T-helper 2 cell treated with Interferon-gamma antibody and Interleukin-4, amounts not matched to agents 100 ng/mL and 5 ng/mL, for 36 hours (primary cell): Measurements from ENCODE around the gene C1orf105. TPM values are rescaled to one million over a fixed set of nuclear protein-coding genes. Genes with fewer than 3 reads are reported as not detected.
"Not testable (repeated sequence)": the region's sequence is repeated elsewhere in the genome, so short reads cannot be mapped to it uniquely, and the experiment has no call there.

Experiments used
- intact Hi-C: fragments of 100-400 bp; cut with micrococcal nuclease; formaldehyde crosslinking; loops from one replicate; pipeline ENCODE4 v1.15.1; 2023
- total RNA-seq: library from RNA; stranded (reverse); gene quantifications from 2 replicates; pipeline ENCODE4 v1.2.3, GENCODE V29; 2022

Gene C1orf105
- total RNA-seq, 1 donor from 2014 or later: not detected

GRCh38 chr1:172484252-172484651, 63.8 kb downstream of the C1orf105 start:
- intact Hi-C loops: no loop called here

GRCh38 chr1:172485626-172486025, 65.1 kb downstream of the C1orf105 start:
- intact Hi-C loops: no loop called here

GRCh38 chr1:172486805-172487454, 66.4 kb downstream of the C1orf105 start:
- intact Hi-C loops: no loop called here

- intact Hi-C loops: no loop called here
Measured at GRCh38 chr1:172487550-172487949, 67.1 kb downstream of the C1orf105 start.

GRCh38 chr1:172488393-172488792, 67.9 kb downstream of the C1orf105 start:
- intact Hi-C loops: no loop called here

DNA sequence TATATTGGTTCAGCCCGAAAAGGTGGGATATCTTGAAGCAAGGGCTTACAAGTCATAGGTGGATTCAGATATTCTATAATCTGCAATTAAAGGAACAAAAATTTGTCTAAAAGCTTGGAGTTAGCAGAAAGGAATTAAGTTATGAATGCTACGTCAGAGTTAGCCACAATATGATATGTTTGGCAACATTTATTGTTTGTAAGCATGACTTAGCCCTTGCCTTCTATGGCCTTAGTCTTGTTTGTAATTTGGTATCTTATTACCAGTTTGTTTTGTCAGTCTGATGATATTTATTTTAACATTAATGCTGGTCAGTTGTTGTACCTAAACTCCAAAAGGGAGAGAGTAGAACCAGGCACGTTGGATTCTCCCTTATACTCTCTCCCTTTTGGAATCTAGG, 69.4 kb downstream of the C1orf105 start:
- intact Hi-C loops: no loop called here

DNA sequence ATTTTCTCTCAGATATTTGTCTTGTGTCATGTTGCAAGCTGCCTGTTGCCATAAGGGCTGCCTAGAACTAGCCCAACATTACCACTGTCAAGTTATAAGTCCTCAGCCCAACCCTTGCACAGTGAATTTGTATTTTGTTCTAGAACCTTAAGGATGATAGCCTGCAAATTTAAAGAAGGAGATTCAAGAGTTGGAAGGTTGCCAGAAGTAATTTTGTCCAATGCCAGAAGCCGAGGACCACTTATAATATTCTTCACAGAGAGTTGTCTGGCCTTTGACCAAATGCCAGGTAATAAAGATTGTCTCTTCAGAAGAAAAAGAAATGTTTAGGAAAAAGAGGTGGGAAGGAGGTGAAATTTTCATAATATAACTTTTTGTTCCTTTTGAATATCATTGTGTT, 71.9 kb downstream of the C1orf105 start:
- intact Hi-C loops: no loop called here

DNA sequence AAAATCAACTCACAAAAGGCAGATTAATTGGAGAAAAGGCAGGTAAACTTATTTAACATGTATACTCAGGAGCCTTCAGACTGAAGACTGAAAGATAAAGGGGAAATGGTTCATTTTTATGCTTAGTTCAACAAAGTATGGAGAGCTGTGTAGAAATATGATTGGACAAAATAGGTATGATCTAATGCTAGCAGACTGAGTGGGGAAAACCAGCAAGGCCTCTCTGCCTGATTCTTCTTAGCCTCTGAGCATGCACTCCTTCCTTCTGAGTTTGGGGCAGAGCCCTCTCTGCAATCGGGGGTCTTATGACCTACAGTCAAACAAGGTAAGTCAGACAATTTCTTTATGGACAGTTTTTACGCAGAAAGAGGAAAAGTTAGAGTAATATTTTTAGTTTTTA, 73.7 kb downstream of the C1orf105 start:
- intact Hi-C loops: no loop called here

DNA sequence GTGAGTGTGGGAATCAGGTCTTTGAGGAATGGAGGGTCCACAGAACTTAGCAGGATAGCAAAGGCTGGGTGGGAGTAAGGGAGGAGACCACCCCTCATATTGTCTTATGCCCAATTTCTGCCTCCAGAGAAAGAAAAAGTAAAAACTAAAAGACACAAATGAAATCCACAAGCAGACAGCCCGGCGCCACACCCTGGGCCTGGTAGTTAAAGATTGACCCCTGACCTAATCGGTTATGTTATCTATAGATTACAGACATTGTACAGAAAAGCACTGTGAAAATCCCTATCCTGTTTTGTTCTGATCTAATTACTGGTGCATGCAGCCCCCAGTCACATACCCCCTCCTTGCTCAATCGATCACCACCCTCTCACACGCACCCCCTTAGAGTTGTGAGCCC, 75.6 kb downstream of the C1orf105 start:
- intact Hi-C loops: not testable (repeated sequence)

DNA sequence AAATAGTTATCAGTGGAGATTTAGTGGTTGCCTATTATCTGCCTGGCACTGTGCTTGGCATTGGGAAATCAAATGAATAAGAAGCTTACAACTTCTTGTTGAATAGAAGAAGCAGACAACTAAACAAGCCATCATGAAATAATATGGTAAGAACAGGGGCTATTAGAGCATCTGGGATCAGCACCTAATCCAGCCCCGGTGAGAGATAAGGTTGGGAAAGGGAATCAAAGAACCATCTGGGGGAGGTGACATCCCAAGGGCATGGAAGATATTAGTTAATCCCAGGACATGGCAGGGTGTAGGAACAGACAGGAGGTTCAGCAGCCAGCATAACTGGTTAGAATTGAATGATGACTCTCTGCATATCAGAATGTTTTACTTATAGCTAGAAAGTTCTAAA, 76.2 kb downstream of the C1orf105 start:
- intact Hi-C loops: no loop called here

GRCh38 chr1:172497230-172497629, 76.7 kb downstream of the C1orf105 start:
- intact Hi-C loops: no loop called here

GRCh38 chr1:172498857-172499256, 78.4 kb downstream of the C1orf105 start:
- intact Hi-C loops: no loop called here

- intact Hi-C loops: no loop called here
Measured at GRCh38 chr1:172499636-172500141, 79.2 kb downstream of the C1orf105 start.

GRCh38 chr1:172500207-172500606, 79.7 kb downstream of the C1orf105 start:
- intact Hi-C loops: no loop called here

DNA sequence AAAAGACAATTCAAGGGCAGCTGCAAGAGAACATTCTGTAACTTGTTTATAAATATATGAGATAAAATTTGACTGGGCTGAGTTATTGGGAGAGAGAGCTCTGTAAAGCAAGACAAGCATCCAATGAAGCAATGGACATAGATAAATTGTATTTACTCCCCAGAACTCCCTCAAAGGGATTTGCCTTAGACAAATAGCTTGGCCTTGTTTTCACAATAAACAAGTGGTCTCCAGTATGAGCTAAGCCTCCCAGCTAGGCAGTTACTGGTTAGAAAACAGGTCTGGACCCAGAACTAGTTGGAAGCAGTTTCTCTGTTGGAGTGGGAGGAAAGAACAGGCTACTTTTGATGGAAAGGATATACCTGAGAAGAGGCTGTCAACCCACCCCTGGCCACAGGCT, 87.3 kb downstream of the C1orf105 start:
- intact Hi-C loops: no loop called here

DNA sequence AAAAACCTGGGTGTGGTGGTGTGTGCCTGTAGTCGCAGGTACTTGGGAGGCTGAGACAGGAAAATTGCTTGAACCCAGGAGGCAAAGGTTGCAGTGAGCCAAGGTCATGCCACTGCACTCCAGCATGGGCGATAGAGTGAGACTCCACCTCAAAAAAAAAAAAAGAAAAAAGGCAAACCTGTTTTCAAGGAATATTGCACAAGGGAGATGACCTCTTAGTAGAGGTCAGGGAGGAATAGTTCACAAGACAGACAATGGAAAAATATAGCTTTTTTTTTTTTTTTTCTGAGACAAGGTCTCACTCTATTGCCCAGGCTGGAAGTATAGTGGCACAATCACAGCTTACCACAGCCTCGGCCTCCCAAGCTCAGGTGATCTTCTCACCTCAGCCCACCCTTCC, 90.0 kb downstream of the C1orf105 start:
- intact Hi-C loops: no loop called here

DNA sequence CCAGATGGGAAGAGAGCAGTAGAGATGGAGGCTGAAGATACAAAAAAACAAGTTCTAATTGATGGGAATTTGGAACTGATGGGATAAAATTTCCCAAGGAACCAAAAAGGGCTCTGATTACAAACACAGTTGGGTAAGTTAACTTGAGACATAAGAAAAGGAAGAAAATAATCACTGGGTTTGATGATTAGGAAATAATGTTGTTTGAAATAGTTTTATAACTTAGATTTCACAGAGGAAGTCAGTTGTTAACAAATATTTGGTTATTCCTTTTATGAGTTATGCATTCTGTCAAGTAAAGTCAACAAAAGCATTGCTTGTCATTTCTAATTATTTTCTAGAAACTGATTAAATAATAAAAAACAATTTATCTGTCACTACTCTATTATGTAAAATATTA, 92.1 kb downstream of the C1orf105 start:
- intact Hi-C loops: no loop called here

DNA sequence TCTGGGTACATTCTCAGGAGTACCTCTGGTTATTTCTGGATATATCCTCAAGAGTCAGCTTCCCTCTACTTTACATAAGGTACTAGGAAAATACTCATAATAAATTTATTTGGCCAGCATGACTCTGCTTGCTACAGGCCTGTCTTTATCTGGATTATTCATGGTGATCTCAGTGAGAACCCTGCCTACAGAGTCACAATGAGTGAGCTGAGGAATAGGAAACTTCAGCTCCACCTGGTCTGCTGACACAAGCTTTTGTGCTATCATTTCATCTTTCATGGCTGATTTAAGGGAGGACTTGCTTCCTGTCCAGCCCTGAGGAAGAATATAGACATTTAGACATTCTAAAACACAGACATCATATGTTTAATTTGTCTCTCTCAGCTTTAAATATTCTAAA, 93.0 kb downstream of the C1orf105 start:
- intact Hi-C loops: no loop called here

GRCh38 chr1:172514108-172514507, 93.6 kb downstream of the C1orf105 start:
- intact Hi-C loops: no loop called here

GRCh38 chr1:172515436-172515835, 95.0 kb downstream of the C1orf105 start:
- intact Hi-C loops: no loop called here

DNA sequence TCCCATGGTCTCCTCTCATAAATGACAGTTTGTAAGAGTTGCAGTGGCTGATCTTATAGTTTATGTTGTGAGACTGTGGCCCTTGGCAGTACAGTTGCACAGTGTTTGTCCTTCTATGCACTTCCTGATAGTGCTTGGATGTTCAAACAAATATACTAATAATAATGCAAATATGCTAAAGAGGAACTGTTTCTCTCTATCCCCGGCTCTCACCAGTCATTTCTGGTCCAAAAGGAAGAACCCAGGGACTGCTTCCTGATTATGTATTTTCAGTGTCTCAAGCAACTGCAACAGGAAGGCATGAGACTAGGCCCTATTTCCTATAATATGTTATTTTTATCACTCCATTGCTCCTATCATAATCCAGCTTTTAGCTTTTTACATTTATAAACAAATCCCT, 95.4 kb downstream of the C1orf105 start:
- intact Hi-C loops: no loop called here

GRCh38 chr1:172517081-172517480, 96.6 kb downstream of the C1orf105 start:
- intact Hi-C loops: no loop called here

DNA sequence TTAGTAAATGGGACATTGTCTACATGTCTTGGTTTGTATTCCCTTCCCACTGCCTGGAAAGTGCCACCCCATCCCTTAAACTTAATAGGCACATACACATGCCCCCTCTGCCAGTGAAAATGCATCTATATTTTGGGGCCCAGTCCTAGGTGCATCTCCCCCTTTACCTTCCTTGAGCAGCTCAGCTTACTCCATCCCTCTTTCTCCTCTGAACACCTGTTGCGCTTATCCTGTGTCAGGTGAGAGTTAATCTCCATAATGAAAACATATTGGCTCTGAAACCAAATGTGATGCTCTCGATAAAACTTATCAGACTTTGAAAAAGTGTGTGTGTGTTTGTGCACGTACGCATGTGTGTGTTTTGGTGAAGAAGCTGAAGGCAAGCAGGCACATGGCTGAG, 97.1 kb downstream of the C1orf105 start:
- intact Hi-C loops: no loop called here
